Astrocyte of the cerebellum (primary cell): ENCODE results near the gene WDR88.

Experiments used
- DNase-seq: peaks from one replicate; pipeline ENCODE4 v3.0.0-alpha.2; 2011; ENCODE audit warnings: low read depth
- H3K4me3 ChIP-seq: 2 replicates; pipeline ENCODE4 v1.5.1; 2011; ENCODE audit warnings: mild to moderate bottlenecking, low read depth, low read length, moderate library complexity
- in situ Hi-C: cut with HindIII; loops from 2 replicates; pipeline ENCODE4 v1.10.0; 2017; ENCODE audit warnings: low sequenced_read_pairs
- TF ChIP-seq, protein P1 (sequence below): IDR thresholded peaks from 2 replicates; pipeline ENCODE4 v1.5.1; 2012; ENCODE audit warnings: low read length, low read depth, moderate library complexity, mild to moderate bottlenecking; ENCODE audit errors: missing control alignments

Gene WDR88

DNA sequence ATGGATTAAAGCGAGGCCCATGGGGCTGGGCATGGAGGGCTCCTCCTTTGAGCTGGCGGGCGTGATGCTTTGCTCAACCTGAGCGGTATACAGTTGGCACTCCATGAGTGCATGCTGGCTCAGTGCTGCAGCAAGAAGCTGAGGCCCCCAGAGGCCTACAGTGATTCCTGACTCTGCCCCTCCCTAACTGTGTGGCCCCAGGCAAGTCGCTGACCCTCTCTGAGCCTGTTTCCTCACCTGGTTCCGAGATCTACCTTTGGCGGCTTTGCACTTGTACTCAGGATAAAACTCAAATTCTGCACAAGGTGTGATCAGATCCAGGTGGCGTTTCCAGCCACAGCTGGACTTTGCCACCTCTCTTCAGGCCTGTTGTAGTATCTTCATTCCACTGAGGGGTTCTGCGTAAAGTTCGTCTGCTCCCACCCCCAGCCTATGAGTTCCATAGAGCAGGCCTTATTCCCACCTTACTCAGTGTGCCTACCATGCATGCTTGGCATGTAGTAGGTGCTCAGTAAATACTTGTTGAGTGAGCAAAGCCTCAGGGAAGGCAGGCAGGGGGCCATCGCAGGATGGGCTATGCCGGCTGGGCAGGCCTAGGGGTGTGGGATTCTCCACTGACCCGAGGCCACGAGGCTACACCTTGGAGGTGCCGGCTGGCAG, 70.1 kb downstream of the WDR88 start:
- DNase-seq, result no peak
- in situ Hi-C loops, result no loop called here

DNA sequence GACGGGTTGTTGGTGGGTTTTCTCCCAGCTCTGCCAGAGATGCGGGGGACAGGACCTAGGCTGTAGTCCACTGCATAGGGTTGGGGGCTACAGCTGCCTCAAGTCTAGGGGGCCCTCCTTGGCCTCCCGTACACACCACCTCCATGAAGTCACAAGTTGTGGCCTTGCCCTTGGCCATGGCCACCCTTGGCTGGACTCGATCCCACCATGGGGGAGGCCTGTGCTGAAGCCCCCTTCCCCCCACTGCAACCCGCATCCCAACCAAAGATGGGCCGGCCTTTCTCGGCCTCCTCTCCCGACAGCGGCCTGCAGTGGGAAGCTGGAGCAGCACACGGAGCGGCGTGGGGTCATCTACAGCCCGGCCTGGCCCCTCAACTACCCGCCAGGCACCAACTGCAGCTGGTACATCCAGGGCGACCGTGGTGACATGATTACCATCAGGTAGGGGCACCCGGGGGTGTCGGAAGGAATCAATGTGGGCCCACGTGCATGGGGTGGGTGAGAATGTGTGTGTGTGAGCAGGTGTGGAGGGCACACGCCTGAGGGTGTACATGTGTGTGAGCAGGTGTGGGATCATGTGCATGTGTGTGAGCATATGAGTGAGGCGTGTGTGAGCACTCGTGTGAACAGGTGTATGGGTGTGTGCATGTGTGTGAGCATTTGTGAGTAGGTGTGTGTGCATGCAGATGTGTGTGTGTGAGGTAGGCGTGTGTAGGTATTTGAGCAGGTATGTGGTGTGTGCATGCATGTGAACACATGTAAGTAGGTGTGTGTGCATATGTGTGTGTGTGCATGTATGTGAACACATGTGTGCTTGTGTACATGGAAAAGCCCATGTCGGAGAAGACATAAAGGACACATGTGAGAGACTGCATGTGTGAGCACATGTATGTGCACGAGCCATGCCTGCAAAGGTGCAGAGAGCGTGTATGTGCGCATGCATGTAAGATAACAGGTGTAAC, 70.9 kb downstream of the WDR88 start:
- no peak overlapping the region for H3K4me3 ChIP-seq
- in situ Hi-C loops, result no loop called here
- TF ChIP-seq, protein P1, sequence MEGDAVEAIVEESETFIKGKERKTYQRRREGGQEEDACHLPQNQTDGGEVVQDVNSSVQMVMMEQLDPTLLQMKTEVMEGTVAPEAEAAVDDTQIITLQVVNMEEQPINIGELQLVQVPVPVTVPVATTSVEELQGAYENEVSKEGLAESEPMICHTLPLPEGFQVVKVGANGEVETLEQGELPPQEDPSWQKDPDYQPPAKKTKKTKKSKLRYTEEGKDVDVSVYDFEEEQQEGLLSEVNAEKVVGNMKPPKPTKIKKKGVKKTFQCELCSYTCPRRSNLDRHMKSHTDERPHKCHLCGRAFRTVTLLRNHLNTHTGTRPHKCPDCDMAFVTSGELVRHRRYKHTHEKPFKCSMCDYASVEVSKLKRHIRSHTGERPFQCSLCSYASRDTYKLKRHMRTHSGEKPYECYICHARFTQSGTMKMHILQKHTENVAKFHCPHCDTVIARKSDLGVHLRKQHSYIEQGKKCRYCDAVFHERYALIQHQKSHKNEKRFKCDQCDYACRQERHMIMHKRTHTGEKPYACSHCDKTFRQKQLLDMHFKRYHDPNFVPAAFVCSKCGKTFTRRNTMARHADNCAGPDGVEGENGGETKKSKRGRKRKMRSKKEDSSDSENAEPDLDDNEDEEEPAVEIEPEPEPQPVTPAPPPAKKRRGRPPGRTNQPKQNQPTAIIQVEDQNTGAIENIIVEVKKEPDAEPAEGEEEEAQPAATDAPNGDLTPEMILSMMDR, result no peak
- DNase-seq, result no peak

More for the DNA sequence above, 70.1 kb downstream of the WDR88 start:
- H3K4me3 ChIP-seq, result no peak overlapping the region
- TF ChIP-seq, protein P1, result no peak

DNA sequence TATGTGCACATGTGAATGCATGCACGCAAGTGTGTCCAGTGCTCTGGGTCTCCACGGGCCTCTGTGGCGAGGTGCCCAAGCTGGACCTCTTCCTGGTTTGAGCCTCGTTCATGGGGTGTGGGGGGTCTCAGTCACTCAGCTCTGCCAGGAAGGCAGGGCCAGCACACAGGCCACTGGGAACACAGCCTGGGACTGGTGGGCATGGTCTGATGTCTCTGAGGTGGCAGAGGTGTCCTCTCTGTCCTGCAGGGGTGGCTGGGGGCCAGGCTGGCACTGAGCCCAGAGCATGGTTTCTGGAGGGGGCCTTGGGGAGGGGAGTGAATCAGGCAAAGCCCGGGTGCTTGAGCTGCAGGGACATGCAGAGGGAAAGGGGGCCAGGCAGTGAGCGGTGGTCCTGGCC, 71.6 kb downstream of the WDR88 start:
- no peak for DNase-seq
- in situ Hi-C loops, result no loop called here
- TF ChIP-seq, protein P1, result no peak
- no peak overlapping the region for H3K4me3 ChIP-seq

DNA sequence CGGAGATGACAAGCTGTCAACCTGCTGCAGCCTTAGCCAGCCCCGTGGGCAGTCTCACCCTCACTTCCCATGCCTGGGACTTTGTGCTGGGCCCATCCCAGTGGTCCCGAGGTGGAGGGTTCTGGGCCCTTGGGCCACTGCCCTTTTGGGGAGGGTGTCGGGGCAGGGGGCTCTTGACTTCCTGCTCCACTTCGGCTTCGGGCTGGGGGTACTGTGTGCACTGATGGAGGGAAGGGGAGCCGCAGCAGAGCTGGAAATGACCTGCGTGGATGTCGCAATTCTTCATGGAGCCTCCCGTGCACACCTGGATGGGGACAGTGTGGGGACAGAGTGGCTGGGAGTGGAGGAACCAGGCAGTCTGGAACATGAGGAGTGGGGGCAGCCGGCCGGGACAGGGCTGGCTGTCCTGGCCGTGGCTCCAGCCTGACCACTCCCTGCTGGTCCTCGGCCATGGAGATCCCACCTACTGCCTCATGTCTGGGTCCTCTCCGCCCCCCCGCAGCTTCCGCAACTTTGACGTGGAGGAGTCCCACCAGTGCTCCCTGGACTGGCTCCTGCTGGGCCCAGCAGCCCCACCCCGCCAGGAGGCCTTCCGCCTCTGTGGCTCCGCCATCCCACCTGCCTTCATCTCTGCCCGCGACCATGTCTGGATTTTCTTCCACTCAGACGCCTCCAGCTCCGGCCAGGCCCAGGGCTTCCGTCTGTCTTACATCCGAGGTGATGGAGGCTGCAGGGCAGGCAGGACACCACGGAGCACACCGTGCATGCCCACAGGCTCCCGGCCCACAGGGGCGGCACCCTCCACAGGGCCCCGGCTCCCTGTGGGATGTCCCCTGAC, 72.4 kb downstream of the WDR88 start:
- DNase-seq, result no peak
- TF ChIP-seq, protein P1, result no peak

DNA sequence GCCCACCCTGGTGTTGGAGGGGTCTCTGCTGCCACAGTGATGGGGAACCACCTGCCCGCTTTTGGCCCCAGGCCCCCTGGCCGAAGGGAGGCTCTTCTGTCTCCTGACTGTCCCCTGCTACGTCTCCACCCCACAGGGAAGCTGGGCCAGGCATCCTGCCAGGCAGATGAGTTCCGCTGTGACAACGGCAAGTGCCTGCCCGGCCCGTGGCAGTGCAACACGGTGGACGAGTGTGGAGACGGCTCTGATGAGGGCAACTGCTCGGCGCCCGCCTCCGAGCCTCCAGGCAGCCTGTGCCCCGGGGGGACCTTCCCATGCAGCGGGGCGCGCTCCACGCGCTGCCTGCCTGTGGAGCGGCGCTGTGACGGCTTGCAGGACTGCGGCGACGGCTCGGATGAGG, 73.2 kb downstream of the WDR88 start:
- in situ Hi-C loops, result no loop called here
- DNase-seq, result no peak
- H3K4me3 ChIP-seq, result no peak overlapping the region
- TF ChIP-seq, protein P1, result no peak

More for the DNA sequence above, 72.4 kb downstream of the WDR88 start:
- H3K4me3 ChIP-seq, result no peak overlapping the region
- in situ Hi-C loops, result no loop called here
